Loucy (cell line): ENCODE measurements around the gene COX10.

Source experiments
- H2AFZ ChIP-seq: fragments of 200-600 bp; sonication (generic); 2 replicates; pipeline ENCODE4 v1.6.0; 2016; ENCODE audit warnings: antibody characterized with exemption, mild to moderate bottlenecking, low read length, moderate library complexity
- H3F3A ChIP-seq: fragments of 200-600 bp; 2 replicates; pipeline ENCODE4 v1.6.0; 2016; ENCODE audit warnings: antibody characterized with exemption, low read depth, mild to moderate bottlenecking
- H3K27me3 ChIP-seq: fragments of 200-600 bp; sonication (generic); 2 replicates; pipeline ENCODE4 v1.6.1; 2014; ENCODE audit warnings: low read length, mild to moderate bottlenecking; ENCODE audit not compliant: insufficient read depth, poor library complexity, severe bottlenecking
- H3K36me3 ChIP-seq: fragments of 200-600 bp; sonication (generic); 2 replicates; pipeline ENCODE4 v1.6.1; 2016; ENCODE audit warnings: low read length; ENCODE audit not compliant: insufficient read depth
- H3K4me1 ChIP-seq: fragments of 200-600 bp; sonication (generic); 2 replicates; pipeline ENCODE4 v1.5.1; 2014; ENCODE audit warnings: low read length, mild to moderate bottlenecking; ENCODE audit not compliant: insufficient read depth, poor library complexity, severe bottlenecking
- H3K4me2 ChIP-seq: fragments of 200-600 bp; sonication (generic); 2 replicates; pipeline ENCODE4 v1.6.0; 2014; ENCODE audit warnings: antibody characterized with exemption, low read length, low read depth, mild to moderate bottlenecking; ENCODE audit not compliant: poor library complexity, severe bottlenecking
- H3K4me3 ChIP-seq: fragments of 200-600 bp; sonication (generic); 2 replicates; pipeline ENCODE4 v1.5.1; 2014; ENCODE audit warnings: low read length, mild to moderate bottlenecking, mixed read lengths; ENCODE audit not compliant: poor library complexity, severe bottlenecking
- H3K79me2 ChIP-seq: fragments of 200-600 bp; sonication (generic); 2 replicates; pipeline ENCODE4 v1.6.1; 2014; ENCODE audit warnings: low read length; ENCODE audit not compliant: insufficient read depth
- H3K9ac ChIP-seq: fragments of 200-600 bp; sonication (generic); 2 replicates; pipeline ENCODE4 v1.6.0; 2014; ENCODE audit warnings: mild to moderate bottlenecking, low read depth, low read length, moderate library complexity; ENCODE audit not compliant: poor library complexity, severe bottlenecking
- H3K9me2 ChIP-seq: fragments of 200-600 bp; sonication (generic); replicated peaks from 2 replicates; pipeline ENCODE4 v1.6.1; 2016; ENCODE audit warnings: low read depth, low read length, mixed read lengths
- H3K9me3 ChIP-seq: fragments of 200-600 bp; sonication (generic); 2 replicates; pipeline ENCODE4 v1.6.1; 2014; ENCODE audit warnings: mild to moderate bottlenecking, antibody characterized with exemption, low read length, low read depth; ENCODE audit not compliant: insufficient read depth
- H4K20me1 ChIP-seq: fragments of 200-600 bp; sonication (generic); 2 replicates; pipeline ENCODE4 v1.6.0; 2014; ENCODE audit warnings: antibody characterized with exemption, low read length, mild to moderate bottlenecking; ENCODE audit not compliant: insufficient read depth, poor library complexity, severe bottlenecking
- EZH2phosphoT487 ChIP-seq: fragments of 200-600 bp; IDR thresholded peaks from 2 replicates; pipeline ENCODE4 v1.6.1; 2018; ENCODE audit warnings: antibody characterized with exemption, mild to moderate bottlenecking, moderate library complexity, borderline replicate concordance
- TF ChIP-seq, protein P1 (sequence below): fragments of 200-600 bp; sonication (generic); conservative IDR thresholded peaks from 2 replicates; pipeline ENCODE4 v1.5.1; 2014; ENCODE audit warnings: mild to moderate bottlenecking, antibody characterized with exemption, low read length

The COX10 gene

GRCh38 chr17:14144508-14144907 is 75.2 kb downstream of the COX10 start:
- Histone ChIP-seq H3K4me2 (no peak overlapping the region), H4K20me1 (no peaks in the 10 kb centered on the region), H3K9me2 (no peaks in the 10 kb centered on the region), H3K4me1 (no peaks in the 10 kb centered on the region), H3F3A (no peaks in the 10 kb centered on the region), H3K36me3 (no peaks in the 10 kb centered on the region), H2AFZ (no peak overlapping the region), H3K9ac (no peak overlapping the region), H3K9me3 (no peaks in the 10 kb centered on the region), H3K27me3 (no peaks in the 10 kb centered on the region), H3K79me2 (no peaks in the 10 kb centered on the region), H3K4me3 (no peak overlapping the region)
- TF ChIP-seq, protein P1, sequence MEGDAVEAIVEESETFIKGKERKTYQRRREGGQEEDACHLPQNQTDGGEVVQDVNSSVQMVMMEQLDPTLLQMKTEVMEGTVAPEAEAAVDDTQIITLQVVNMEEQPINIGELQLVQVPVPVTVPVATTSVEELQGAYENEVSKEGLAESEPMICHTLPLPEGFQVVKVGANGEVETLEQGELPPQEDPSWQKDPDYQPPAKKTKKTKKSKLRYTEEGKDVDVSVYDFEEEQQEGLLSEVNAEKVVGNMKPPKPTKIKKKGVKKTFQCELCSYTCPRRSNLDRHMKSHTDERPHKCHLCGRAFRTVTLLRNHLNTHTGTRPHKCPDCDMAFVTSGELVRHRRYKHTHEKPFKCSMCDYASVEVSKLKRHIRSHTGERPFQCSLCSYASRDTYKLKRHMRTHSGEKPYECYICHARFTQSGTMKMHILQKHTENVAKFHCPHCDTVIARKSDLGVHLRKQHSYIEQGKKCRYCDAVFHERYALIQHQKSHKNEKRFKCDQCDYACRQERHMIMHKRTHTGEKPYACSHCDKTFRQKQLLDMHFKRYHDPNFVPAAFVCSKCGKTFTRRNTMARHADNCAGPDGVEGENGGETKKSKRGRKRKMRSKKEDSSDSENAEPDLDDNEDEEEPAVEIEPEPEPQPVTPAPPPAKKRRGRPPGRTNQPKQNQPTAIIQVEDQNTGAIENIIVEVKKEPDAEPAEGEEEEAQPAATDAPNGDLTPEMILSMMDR: no peak
- TF ChIP-seq EZH2phosphoT487: no peak

- H3K9me3 ChIP-seq: no peaks in the 10 kb centered on the region
- H2AFZ ChIP-seq: no peak overlapping the region
- H3K9me2 ChIP-seq: no peaks in the 10 kb centered on the region
- peaks cover 9% of the 10 kb centered on the region for H3K4me1 ChIP-seq
- H4K20me1 ChIP-seq: no peaks in the 10 kb centered on the region
- H3K36me3 ChIP-seq: no peaks in the 10 kb centered on the region
- H3K79me2 ChIP-seq: no peaks in the 10 kb centered on the region; the same call in 1 of the 2 replicates
- H3K27me3 ChIP-seq: no peaks in the 10 kb centered on the region
- H3K4me3 ChIP-seq: no peak overlapping the region
- no peak overlapping the region for H3K4me2 ChIP-seq
- no peak overlapping the region for H3K9ac ChIP-seq
- TF ChIP-seq EZH2phosphoT487: no peak
- TF ChIP-seq, protein P1: no peak
- no peaks in the 10 kb centered on the region for H3F3A ChIP-seq
These were observed 80.4 kb downstream of the COX10 start for GRCh38 chr17:14149751-14150150.

DNA sequence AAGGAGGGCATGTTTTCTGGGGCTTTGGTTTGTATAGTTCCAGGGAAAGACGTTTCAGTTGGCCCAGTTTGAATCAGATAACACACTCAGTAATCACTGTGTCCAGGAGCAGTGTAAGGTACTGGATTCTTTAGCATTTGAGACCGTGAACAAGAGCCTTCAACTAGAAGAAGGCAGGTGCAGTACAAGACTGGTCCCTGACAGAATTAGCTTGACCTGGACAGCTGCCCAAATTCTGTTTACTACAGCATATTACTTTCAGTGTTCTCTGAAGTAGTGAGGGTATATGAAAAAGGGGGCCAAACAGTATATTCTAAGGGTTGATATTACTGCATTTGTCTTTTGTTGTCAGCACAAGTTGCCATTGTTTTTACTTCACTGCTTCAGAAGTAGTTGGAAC is 81.3 kb downstream of the COX10 start:
- Histone ChIP-seq H3K9me3 (no peaks in the 10 kb centered on the region), H3K9ac (no peak overlapping the region), H2AFZ (no peak overlapping the region), H3K4me1 (peaks cover 9% of the 10 kb centered on the region), H3K4me3 (no peak overlapping the region), H3K4me2 (no peak overlapping the region), H3K79me2 (no peaks in the 10 kb centered on the region; the same call in 1 of the 2 replicates), H3F3A (no peaks in the 10 kb centered on the region), H3K36me3 (no peaks in the 10 kb centered on the region), H3K27me3 (no peaks in the 10 kb centered on the region), H3K9me2 (no peaks in the 10 kb centered on the region), H4K20me1 (no peaks in the 10 kb centered on the region)
- TF ChIP-seq EZH2phosphoT487: no peak
- TF ChIP-seq, protein P1: no peak
